Naive thymus-derived CD8-positive, alpha-beta T cell (primary cell): ENCODE measurements around the gene ASTN2. TPM values are rescaled to one million over a fixed set of nuclear protein-coding genes. Genes with fewer than 3 reads are reported as not detected.

Experiments
- ATAC-seq, 2 donors: fragments of 150-1000 bp; cut with Tn5 transposase in 1 of 2; sonication (Bioruptor Pico), chemical (Tn5 transposase) in 1 of 2; 1 replicate in 1 of 2; 2 replicates in 1 of 2; pipeline ENCODE4 v1.10.0; 2021; ENCODE audit warnings: mild to moderate bottlenecking in 2 of 2, moderate library complexity in 2 of 2
- POLR2A ChIA-PET: fragments of 350-600 bp; sonication (Branson Sonifier 250); formaldehyde crosslinking; loops from one replicate; lab custom pipeline; 2021; ENCODE audit warnings: antibody characterized with exemption; lab: Charles Lee
- DNase-seq, 10 donors: peaks; one replicate each; pipeline versions ENCODE4 v3.0.0 to v3.0.0-alpha.2; 2020 to 2022
- H3K27ac Mint-ChIP-seq, 10 donors: one replicate each; pipeline ENCODE4 v1.8.0; 2020 to 2022; ENCODE audit warnings: mild to moderate bottlenecking in 10 of 10, mixed read lengths in 10 of 10, moderate library complexity in 4 of 10, inconsistent platforms in 1 of 10
- H3K27me3 Mint-ChIP-seq, 5 donors: one replicate each; pipeline ENCODE4 v1.8.0; 2021 to 2022; ENCODE audit warnings: mixed read lengths in 5 of 5
- H3K36me3 Mint-ChIP-seq, 3 donors: one replicate each; pipeline ENCODE4 v1.8.0; 2020 to 2022; ENCODE audit warnings: mixed read lengths in 3 of 3, mild to moderate bottlenecking in 2 of 3, inconsistent platforms in 1 of 3
- H3K4me1 Mint-ChIP-seq, 4 donors: one replicate each; pipeline ENCODE4 v1.8.0; 2021 to 2022; ENCODE audit warnings: mixed read lengths in 4 of 4
- H3K4me3 Mint-ChIP-seq, 10 donors: one replicate each; pipeline ENCODE4 v1.8.0; 2020 to 2022; ENCODE audit warnings: mild to moderate bottlenecking in 10 of 10, mixed read lengths in 10 of 10, moderate library complexity in 6 of 10, inconsistent platforms in 1 of 10
- H3K9me3 Mint-ChIP-seq, 9 donors: one replicate each; pipeline ENCODE4 v1.8.0; 2020 to 2022; ENCODE audit warnings: mixed read lengths in 9 of 9, mild to moderate bottlenecking in 3 of 9, inconsistent platforms in 1 of 9, moderate library complexity in 1 of 9
- polyA plus RNA-seq, 3 donors: library from polyadenylated mRNA; unstranded; fragments of 300-500 nt; fragmentation: Illumina TruSeq; gene quantifications; one replicate each; pipeline ENCODE4 v1.2.3, GENCODE V29; 2021
- total RNA-seq, 8 experiments: library from RNA in 2 of 8; stranded (reverse) in 2 of 8; gene quantifications; one replicate each; pipeline ENCODE4 v1.2.3 and lab custom pipeline; 2021 to 2026

The ASTN2 gene
- total and polyA plus RNA-seq, 5 experiments from 2014 or later = 1.2 to 3.8 (median 3.2) TPM

DNA sequence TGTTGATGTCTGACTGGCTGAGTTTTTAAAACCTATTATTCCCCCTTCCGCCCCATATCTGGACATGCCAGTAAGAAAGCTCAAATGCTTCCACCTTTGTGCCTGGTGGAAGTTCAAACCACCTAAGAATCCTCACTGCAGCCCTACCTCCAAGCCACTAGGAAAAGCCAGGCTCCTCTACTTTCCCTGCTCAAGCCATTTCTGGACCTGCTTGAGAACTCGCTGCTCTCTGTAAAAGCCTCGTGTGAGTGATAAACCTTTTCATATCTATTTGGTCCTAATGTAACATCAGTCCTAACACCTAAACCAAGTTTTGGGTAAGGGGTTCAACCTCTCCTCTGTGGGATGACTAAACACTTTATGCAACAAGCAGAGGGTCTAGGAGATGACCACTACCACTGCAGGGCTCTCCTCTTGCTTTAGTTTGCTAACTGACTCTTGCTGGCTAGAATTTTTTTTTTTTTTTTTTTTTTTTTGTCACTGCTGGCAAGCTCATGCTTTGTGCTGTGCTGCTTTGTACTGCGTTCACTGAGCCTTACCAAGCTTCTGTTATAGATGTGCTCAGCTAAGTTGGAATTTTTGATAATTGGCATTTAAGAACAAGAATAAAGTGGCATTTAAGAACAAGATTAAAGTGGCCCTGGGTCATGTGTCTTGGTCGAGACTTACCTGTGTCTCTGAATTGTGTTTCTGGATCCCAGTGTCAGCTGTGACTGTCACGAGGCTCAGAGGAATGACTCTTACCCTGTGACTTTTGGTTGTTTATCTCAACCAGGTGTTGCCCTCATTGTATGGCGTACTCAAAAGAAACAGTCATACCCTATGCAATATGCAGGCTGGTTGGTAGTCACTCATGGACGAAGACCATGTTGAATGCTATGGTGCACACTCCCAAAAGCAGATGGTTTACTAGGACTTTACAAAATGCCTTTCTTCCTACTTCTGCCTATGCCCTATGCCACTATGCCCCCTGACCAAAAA, 708.3 kb downstream of the ASTN2 start:
- H3K27ac Mint-ChIP-seq = no peak overlapping the region
- no peak overlapping the region for H3K4me3 Mint-ChIP-seq
- peaks cover 3 to 10% (median 8%) of the 10 kb centered on the region in 4 donors for H3K4me1 Mint-ChIP-seq
- no peaks in the 10 kb centered on the region for H3K27me3 Mint-ChIP-seq
- no peak for ATAC-seq
- no peak for DNase-seq
- peaks cover 11 to 21% (median 13%) of the 10 kb centered on the region in 3 donors for H3K36me3 Mint-ChIP-seq
- POLR2A ChIA-PET = no interaction called here
- H3K9me3 Mint-ChIP-seq = peaks cover 0 to 26% (median 8%) of the 10 kb centered on the region in 9 donors

DNA sequence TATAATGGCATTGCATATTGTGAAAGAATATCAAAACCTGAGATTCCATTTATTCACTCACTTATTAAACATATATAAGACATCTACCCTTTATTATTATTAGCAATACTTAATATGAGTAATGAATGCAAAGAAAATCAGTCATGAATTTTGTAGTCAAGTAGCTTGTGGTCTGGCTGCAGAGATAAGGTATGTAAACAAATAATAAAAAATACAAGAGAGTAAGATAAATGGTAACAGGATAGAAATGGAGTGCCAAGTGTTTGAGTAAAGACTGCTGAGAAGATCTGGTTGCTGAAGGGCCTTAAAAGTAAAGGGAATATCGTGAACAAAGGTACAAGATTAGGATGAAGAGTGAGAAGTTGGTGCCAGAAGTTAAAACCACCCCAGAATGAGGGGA, 709.3 kb downstream of the ASTN2 start:
- no peak for ATAC-seq
- Mint-ChIP-seq H3K4me1 (peaks cover 5 to 21% (median 19%) of the 10 kb centered on the region in 4 donors), H3K36me3 (peaks cover 16 to 32% (median 20%) of the 10 kb centered on the region in 3 donors), H3K27me3 (no peaks in the 10 kb centered on the region), H3K9me3 (peaks cover 3 to 34% (median 8%) of the 10 kb centered on the region in 9 donors), H3K27ac (no peak overlapping the region), H3K4me3 (no peak overlapping the region)
- POLR2A ChIA-PET = no interaction called here
- DNase-seq = no peak

- no peak overlapping the region for H3K4me3 Mint-ChIP-seq
- peaks cover 0 to 38% (median 16%) of the 10 kb centered on the region in 9 donors for H3K9me3 Mint-ChIP-seq
- no peak for DNase-seq
- H3K4me1 Mint-ChIP-seq = peaks cover 7 to 29% (median 24%) of the 10 kb centered on the region in 4 donors
- POLR2A ChIA-PET = no interaction called here
- no peak overlapping the region for H3K27ac Mint-ChIP-seq
- H3K27me3 Mint-ChIP-seq = no peaks in the 10 kb centered on the region
- H3K36me3 Mint-ChIP-seq = peaks cover 26 to 43% (median 30%) of the 10 kb centered on the region in 3 donors
- no peak for ATAC-seq
Observed at GRCh38 chr9:116704470-116704869, 710.4 kb downstream of the ASTN2 start.

GRCh38 chr9:116703634-116704033, 711.2 kb downstream of the ASTN2 start:
- ATAC-seq (no peak), DNase-seq (no peak)
- H3K27me3 Mint-ChIP-seq = no peaks in the 10 kb centered on the region
- H3K36me3 Mint-ChIP-seq = peaks cover 26 to 51% (median 39%) of the 10 kb centered on the region in 3 donors
- H3K4me1 Mint-ChIP-seq = peaks cover 7 to 29% (median 24%) of the 10 kb centered on the region in 4 donors
- peaks cover 0 to 38% (median 16%) of the 10 kb centered on the region in 9 donors for H3K9me3 Mint-ChIP-seq
- no peak overlapping the region for H3K27ac Mint-ChIP-seq
- no peak overlapping the region for H3K4me3 Mint-ChIP-seq
- POLR2A ChIA-PET = no interaction called here

DNA sequence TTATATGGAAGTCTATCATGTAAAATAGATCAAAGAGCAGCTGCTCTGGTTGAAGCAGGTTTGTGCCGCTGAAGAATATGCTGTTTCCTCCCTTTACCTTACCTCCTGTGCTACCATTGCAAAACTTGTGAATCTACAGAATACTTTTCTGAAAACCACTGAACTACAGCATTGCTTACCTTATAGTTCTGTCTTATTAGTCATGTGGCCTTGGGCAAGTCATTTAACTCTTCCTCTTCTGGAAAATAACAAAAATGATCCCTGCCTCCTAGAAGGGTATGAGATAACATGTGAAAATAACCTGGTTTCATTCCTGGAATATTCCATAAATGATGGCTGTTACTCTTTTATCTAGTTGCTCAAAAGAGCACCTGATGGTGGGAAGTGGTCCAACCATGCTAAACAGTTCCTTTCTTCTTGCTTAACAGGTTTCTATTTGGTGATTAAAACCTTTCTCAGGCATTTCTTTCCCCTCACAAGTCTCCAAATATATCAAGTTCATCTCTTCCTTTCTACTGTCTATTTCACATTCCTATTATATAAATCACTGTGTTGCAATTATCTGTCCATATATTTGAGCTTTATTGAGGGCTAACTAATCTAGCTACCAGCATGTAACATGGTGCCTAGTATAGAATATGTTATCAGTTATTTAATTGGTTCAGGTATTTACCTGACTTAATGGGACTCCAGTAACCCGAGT, 712.8 kb downstream of the ASTN2 start:
- H3K27me3 Mint-ChIP-seq = no peaks in the 10 kb centered on the region
- POLR2A ChIA-PET = interaction anchor here (0.7 kb wide), 1 partner anchor 15 kb away, joined by 3 read pairs; the partner anchor contains the start of gene TRIM32
- no peak for DNase-seq
- peaks cover 6 to 40% (median 16%) of the 10 kb centered on the region in 9 donors for H3K9me3 Mint-ChIP-seq
- peak overlapping the region in 7 of 10 donors; percentile 1 to 64 (median 49) for H3K4me3 Mint-ChIP-seq
- ATAC-seq = no peak
- peaks cover 32 to 66% (median 54%) of the 10 kb centered on the region in 3 donors for H3K36me3 Mint-ChIP-seq
- peak overlapping the region in 7 of 10 donors; percentile 57 to 88 (median 64) for H3K27ac Mint-ChIP-seq
- peaks cover 10 to 29% (median 24%) of the 10 kb centered on the region in 4 donors for H3K4me1 Mint-ChIP-seq

DNA sequence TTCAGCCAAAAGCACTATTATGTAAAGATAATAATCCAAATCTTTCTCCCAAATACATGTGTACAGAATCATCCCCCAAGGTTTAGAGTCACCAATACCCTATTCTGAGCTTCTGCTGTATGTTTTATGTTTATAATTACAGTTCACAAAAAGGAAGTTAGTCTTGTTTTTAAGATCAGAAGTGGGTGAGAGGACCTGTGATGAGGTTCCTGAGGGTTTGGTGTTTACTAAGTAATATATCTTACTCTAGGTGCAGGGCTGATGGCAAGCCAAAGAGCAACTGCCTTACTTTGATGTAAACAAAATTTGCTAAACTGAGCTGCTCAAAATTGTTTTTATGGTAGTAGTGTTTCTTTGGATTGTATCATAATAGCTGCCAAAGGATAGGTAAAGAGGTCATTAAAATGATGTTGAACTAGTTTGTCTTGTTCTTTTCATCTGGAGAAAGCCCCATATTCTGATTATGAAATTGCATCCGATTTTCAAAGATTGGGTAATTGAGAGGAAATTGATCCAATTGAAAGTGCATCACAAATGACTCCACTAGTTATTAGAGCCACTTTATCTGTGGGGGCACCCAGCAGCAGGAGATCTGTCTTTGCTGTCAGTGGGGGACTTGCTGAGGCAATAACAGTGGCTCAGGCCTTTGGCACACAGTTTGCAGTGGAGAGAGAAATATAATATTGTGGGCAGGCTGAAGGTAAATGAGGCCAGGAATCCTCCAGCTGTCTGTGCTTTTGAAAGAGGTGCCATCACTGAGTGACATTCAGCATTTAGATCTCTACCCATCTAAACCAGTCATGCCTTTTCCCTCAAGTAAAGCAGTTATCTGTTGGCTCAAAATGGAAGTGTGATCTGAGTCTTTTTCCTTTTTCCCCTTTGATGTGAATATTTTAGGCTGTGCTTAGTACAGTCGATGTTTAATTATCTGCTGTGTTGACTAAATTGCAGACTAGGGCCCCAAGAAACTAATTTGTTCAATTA, 713.7 kb downstream of the ASTN2 start:
- ATAC-seq (no peak), DNase-seq (no peak)
- Mint-ChIP-seq H3K9me3 (peaks cover 5 to 37% (median 16%) of the 10 kb centered on the region in 9 donors), H3K4me1 (peaks cover 7 to 30% (median 25%) of the 10 kb centered on the region in 4 donors), H3K36me3 (peaks cover 36 to 72% (median 57%) of the 10 kb centered on the region in 3 donors), H3K27ac (peak overlapping the region in 8 of 10 donors; percentile 57 to 88 (median 76)), H3K27me3 (no peaks in the 10 kb centered on the region), H3K4me3 (peak overlapping the region in 7 of 10 donors; percentile 20 to 64 (median 59))
- POLR2A ChIA-PET = interaction anchor here (0.7 kb wide), 1 partner anchor 14 kb away, joined by 3 read pairs; the partner anchor contains the start of gene TRIM32

GRCh38 chr9:116700279-116700678, 714.6 kb downstream of the ASTN2 start:
- Mint-ChIP-seq H3K4me1 (peaks cover 12 to 39% (median 33%) of the 10 kb centered on the region in 4 donors), H3K36me3 (peaks cover 42 to 76% (median 62%) of the 10 kb centered on the region in 3 donors), H3K27ac (peak overlapping the region in 1 of 10 donors; percentile 59), H3K27me3 (no peaks in the 10 kb centered on the region), H3K4me3 (no peak overlapping the region), H3K9me3 (peaks cover 5 to 40% (median 16%) of the 10 kb centered on the region in 9 donors)
- no peak for ATAC-seq
- POLR2A ChIA-PET = no interaction called here
- DNase-seq = no peak

DNA sequence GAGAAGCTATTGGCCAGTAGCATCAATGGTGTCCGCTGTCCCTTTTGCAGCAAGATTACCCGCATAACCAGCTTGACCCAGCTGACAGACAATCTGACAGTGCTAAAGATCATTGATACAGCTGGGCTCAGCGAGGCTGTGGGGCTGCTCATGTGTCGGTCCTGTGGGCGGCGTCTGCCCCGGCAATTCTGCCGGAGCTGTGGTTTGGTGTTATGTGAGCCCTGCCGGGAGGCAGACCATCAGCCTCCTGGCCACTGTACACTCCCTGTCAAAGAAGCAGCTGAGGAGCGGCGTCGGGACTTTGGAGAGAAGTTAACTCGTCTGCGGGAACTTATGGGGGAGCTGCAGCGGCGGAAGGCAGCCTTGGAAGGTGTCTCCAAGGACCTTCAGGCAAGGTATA, 717.0 kb downstream of the ASTN2 start:
- ATAC-seq (no peak), DNase-seq (no peak)
- Mint-ChIP-seq H3K4me1 (peaks cover 12 to 52% (median 43%) of the 10 kb centered on the region in 4 donors), H3K4me3 (no peak overlapping the region), H3K36me3 (peaks cover 38 to 79% (median 66%) of the 10 kb centered on the region in 3 donors), H3K27me3 (no peaks in the 10 kb centered on the region), H3K9me3 (peaks cover 5 to 39% (median 16%) of the 10 kb centered on the region in 9 donors), H3K27ac (no peak overlapping the region)
- POLR2A ChIA-PET = interaction anchor here (0.6 kb wide), 1 partner anchor 13 kb away, joined by 4 read pairs; no protein-coding TSS in a partner anchor

DNA sequence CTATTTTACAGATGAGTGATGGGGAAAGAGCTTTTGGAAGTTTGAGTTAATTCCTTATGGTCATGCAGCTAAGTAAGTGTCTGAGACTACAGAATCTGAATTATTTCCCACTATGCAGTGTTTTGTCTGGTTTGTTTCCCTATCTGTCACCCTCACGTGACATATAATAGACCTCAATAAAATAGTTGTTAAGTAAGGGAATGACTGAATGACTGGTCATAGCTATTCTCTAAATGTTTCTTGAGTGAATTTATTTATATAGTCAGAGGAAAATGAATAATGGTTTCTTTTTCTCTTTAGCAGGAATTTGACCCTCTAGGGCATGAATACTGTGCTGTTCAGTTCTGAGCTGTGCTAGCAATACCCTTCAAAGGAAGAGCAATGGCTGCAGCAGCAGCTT, 717.5 kb downstream of the ASTN2 start:
- no peaks in the 10 kb centered on the region for H3K27me3 Mint-ChIP-seq
- H3K27ac Mint-ChIP-seq = no peak overlapping the region
- peaks cover 5 to 36% (median 16%) of the 10 kb centered on the region in 9 donors for H3K9me3 Mint-ChIP-seq
- POLR2A ChIA-PET = interaction anchor here (0.6 kb wide), 1 partner anchor 12 kb away, joined by 4 read pairs; no protein-coding TSS in a partner anchor
- H3K4me1 Mint-ChIP-seq = peaks cover 15 to 54% (median 47%) of the 10 kb centered on the region in 4 donors
- H3K36me3 Mint-ChIP-seq = peaks cover 34 to 74% (median 62%) of the 10 kb centered on the region in 3 donors
- H3K4me3 Mint-ChIP-seq = no peak overlapping the region
- no peak for ATAC-seq
- DNase-seq = no peak

DNA sequence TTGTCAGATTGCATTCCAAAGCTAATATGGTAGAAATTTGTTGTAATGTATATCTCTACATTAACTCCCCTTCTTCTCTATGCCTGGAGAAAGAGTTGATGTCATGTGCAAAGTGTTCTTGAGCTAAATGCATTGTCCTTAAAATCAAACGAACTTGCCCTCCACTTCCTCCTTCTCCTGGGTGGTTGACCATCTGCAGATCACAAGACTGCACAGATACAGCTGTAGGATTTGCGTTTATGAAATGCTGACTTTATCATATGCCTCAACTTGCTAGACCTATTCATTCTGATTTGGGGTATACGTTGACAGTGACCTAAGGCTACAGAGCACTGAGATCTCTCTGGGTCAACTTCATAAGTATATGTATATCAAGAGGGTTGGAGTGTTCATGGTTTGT, 719.4 kb downstream of the ASTN2 start:
- H3K36me3 Mint-ChIP-seq = peaks cover 26 to 56% (median 48%) of the 10 kb centered on the region in 3 donors
- H3K27me3 Mint-ChIP-seq = no peaks in the 10 kb centered on the region
- no peak overlapping the region for H3K27ac Mint-ChIP-seq
- no peak for DNase-seq
- ATAC-seq = no peak
- no peak overlapping the region for H3K4me3 Mint-ChIP-seq
- POLR2A ChIA-PET = no interaction called here
- peaks cover 2 to 18% (median 8%) of the 10 kb centered on the region in 9 donors for H3K9me3 Mint-ChIP-seq
- peaks cover 15 to 50% (median 48%) of the 10 kb centered on the region in 4 donors for H3K4me1 Mint-ChIP-seq

GRCh38 chr9:116694785-116695291, 720.0 kb downstream of the ASTN2 start:
- no peak for DNase-seq
- no peak for ATAC-seq
- H3K4me1 Mint-ChIP-seq = peaks cover 13 to 50% (median 47%) of the 10 kb centered on the region in 4 donors
- H3K27ac Mint-ChIP-seq = no peak overlapping the region
- no peak overlapping the region for H3K4me3 Mint-ChIP-seq
- peaks cover 20 to 50% (median 42%) of the 10 kb centered on the region in 3 donors for H3K36me3 Mint-ChIP-seq
- no peaks in the 10 kb centered on the region for H3K27me3 Mint-ChIP-seq
- H3K9me3 Mint-ChIP-seq = peaks cover 0 to 14% (median 4%) of the 10 kb centered on the region in 9 donors
- POLR2A ChIA-PET = interaction anchor here (0.8 kb wide), 1 partner anchor 1785 kb away, joined by 3 read pairs; no protein-coding TSS in a partner anchor
